ENCODE measurements around the gene ZBP1. TPM values are rescaled to one million over a fixed set of nuclear protein-coding genes. Genes with fewer than 3 reads are reported as not detected.

The ZBP1 gene
- total RNA-seq, 5 donors from 2014 or later (not counting 1 experiment from before 2014, with no cell fraction given) = 8.6 to 41.1 (median 20.6) TPM

GRCh38 chr20:57596998-57597939 lies 23.0 kb downstream of the ZBP1 start:
- ChIA-PET POLR2A (interaction anchor here in 1 of 2 donors (0.7 kb wide), 1 partner anchor 1652 kb away, joined by 4 read pairs; no protein-coding TSS in a partner anchor), CTCF (interaction anchor here (0.9 to 2.5 kb wide), 12 partner anchors 22 to 611 kb away, joined by 3 to 10 read pairs (median 3); no protein-coding TSS in a partner anchor)
- H3K27me3 ChIP-seq (replicated peaks in 1 of 2; ENCODE audit: control insufficient read depth in 2 of 2, extremely low read depth in 1 of 2, insufficient read depth in 2 of 2, low read length in 1 of 2) = peaks cover 2 to 31% of the 10 kb centered on the region in 2 experiments
- no peaks in the 10 kb centered on the region for H3K9me3 ChIP-seq
- peaks cover 0 to 3% of the 10 kb centered on the region in 2 donors for H3K27me3 Mint-ChIP-seq
- no peaks in the 10 kb centered on the region for H3K36me3 ChIP-seq (ENCODE audit: control insufficient read depth in 2 of 2, extremely low read depth in 1 of 2, insufficient read depth in 1 of 2, low read length in 1 of 2)
- H3K4me3 ChIP-seq (ENCODE audit: control insufficient read depth in 1 of 2, extremely low read depth in 1 of 2, low read length in 1 of 2) = peak overlapping the region in 1 of 2 donors; percentile 8
- no peaks in the 10 kb centered on the region for H3K9me3 Mint-ChIP-seq
- DNase-seq (peak in 34 of 35 experiments; percentile 39 to 88 (median 68)), ATAC-seq (replicated peaks in 1 of 4) (peak; percentile 79 to 92 (median 86))
- no peak overlapping the region for H3K4me3 Mint-ChIP-seq
- H3K4me1 ChIP-seq (ENCODE audit: control insufficient read depth in 1 of 2, extremely low read depth in 1 of 2, insufficient read depth in 2 of 2, low read length in 2 of 2) = peaks cover 0 to 16% of the 10 kb centered on the region in 2 experiments
- 10% methylated on average over 31 of the region's 39 CpGs for WGBS (ENCODE audit: insufficient coverage)
- H3K36me3 Mint-ChIP-seq = no peaks in the 10 kb centered on the region
- peaks cover 2 to 15% (median 6%) of the 10 kb centered on the region in 3 donors for H3K4me1 Mint-ChIP-seq
- no peak overlapping the region for H3K27ac Mint-ChIP-seq
- no peak overlapping the region for H3K27ac ChIP-seq (ENCODE audit: low read length)

DNA sequence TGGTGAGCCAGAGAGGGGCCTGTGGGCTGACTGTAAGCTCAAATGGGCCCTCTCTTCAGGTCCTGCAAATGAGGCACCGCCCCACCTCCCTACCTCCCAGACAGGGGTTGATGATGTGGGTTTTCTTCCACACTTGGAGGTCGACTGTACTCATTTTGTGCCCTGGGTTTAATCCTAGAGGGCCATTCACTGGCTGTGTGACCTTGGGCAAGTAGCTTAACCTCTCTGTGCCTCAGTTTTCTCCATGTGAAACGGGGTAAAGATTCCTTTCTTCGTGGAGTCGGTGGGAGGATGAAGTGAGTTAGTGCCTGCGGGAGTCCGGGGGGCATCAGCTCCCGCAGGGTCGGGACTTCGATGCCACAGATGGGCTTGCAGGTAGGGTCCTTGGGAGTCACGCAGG lies 23.9 kb downstream of the ZBP1 start:
- Mint-ChIP-seq H3K4me1 (peaks cover 2 to 15% (median 6%) of the 10 kb centered on the region in 3 donors), H3K27me3 (peaks cover 0 to 5% of the 10 kb centered on the region in 2 donors), H3K36me3 (no peaks in the 10 kb centered on the region), H3K9me3 (no peaks in the 10 kb centered on the region), H3K27ac (no peak overlapping the region), H3K4me3 (peak overlapping the region in 1 of 3 donors; percentile 41)
- DNase-seq (no peak), ATAC-seq (replicated peaks in 1 of 4) (no peak)
- ChIA-PET POLR2A (no interaction called here), CTCF (interaction anchor here (0.6 to 2.5 kb wide), 14 partner anchors 23 to 615 kb away, joined by 3 to 10 read pairs (median 3); no protein-coding TSS in a partner anchor)
- Histone ChIP-seq H3K4me3 (ENCODE audit: control insufficient read depth in 1 of 2, extremely low read depth in 1 of 2, low read length in 1 of 2) (no peak overlapping the region), H3K9me3 (no peaks in the 10 kb centered on the region), H3K27me3 (replicated peaks in 1 of 2; ENCODE audit: control insufficient read depth in 2 of 2, extremely low read depth in 1 of 2, insufficient read depth in 2 of 2, low read length in 1 of 2) (peaks cover 0 to 31% of the 10 kb centered on the region in 2 experiments), H3K27ac (ENCODE audit: low read length) (no peak overlapping the region), H3K4me1 (ENCODE audit: control insufficient read depth in 1 of 2, extremely low read depth in 1 of 2, insufficient read depth in 2 of 2, low read length in 2 of 2) (peaks cover 0 to 16% of the 10 kb centered on the region in 2 experiments), H3K36me3 (ENCODE audit: control insufficient read depth in 2 of 2, extremely low read depth in 1 of 2, insufficient read depth in 1 of 2, low read length in 1 of 2) (no peaks in the 10 kb centered on the region)
- WGBS (ENCODE audit: insufficient coverage) = 66% methylated on average over 6 of the region's 11 CpGs

GRCh38 chr20:57595041-57596030 lies 24.9 kb downstream of the ZBP1 start:
- peak overlapping the region in 1 of 3 donors; percentile 41 for H3K4me3 Mint-ChIP-seq
- H3K27me3 Mint-ChIP-seq = peaks cover 0 to 5% of the 10 kb centered on the region in 2 donors
- ATAC-seq (replicated peaks in 1 of 4) (no peak), DNase-seq (no peak)
- Histone ChIP-seq H3K27ac (ENCODE audit: low read length) (no peak overlapping the region), H3K4me3 (ENCODE audit: control insufficient read depth in 1 of 2, extremely low read depth in 1 of 2, low read length in 1 of 2) (no peak overlapping the region), H3K9me3 (no peaks in the 10 kb centered on the region), H3K4me1 (ENCODE audit: control insufficient read depth in 1 of 2, extremely low read depth in 1 of 2, insufficient read depth in 2 of 2, low read length in 2 of 2) (peaks cover 0 to 16% of the 10 kb centered on the region in 2 experiments), H3K27me3 (replicated peaks in 1 of 2; ENCODE audit: control insufficient read depth in 2 of 2, extremely low read depth in 1 of 2, insufficient read depth in 2 of 2, low read length in 1 of 2) (peaks cover 0 to 32% of the 10 kb centered on the region in 2 experiments), H3K36me3 (ENCODE audit: control insufficient read depth in 2 of 2, extremely low read depth in 1 of 2, insufficient read depth in 1 of 2, low read length in 1 of 2) (no peaks in the 10 kb centered on the region)
- H3K9me3 Mint-ChIP-seq = no peaks in the 10 kb centered on the region
- peaks cover 2 to 10% (median 6%) of the 10 kb centered on the region in 3 donors for H3K4me1 Mint-ChIP-seq
- ChIA-PET CTCF (interaction anchor here (0.6 to 2.5 kb wide), 12 partner anchors 10 to 1045 kb away, joined by 3 to 12 read pairs (median 3); no protein-coding TSS in a partner anchor), POLR2A (interaction anchor here in 1 of 2 donors (0.7 kb wide), 1 partner anchor 79 kb away, joined by 3 read pairs; no protein-coding TSS in a partner anchor)
- H3K36me3 Mint-ChIP-seq = no peaks in the 10 kb centered on the region
- no peak overlapping the region for H3K27ac Mint-ChIP-seq
- 83% methylated on average over 21 of the region's 25 CpGs for WGBS (ENCODE audit: insufficient coverage)

DNA sequence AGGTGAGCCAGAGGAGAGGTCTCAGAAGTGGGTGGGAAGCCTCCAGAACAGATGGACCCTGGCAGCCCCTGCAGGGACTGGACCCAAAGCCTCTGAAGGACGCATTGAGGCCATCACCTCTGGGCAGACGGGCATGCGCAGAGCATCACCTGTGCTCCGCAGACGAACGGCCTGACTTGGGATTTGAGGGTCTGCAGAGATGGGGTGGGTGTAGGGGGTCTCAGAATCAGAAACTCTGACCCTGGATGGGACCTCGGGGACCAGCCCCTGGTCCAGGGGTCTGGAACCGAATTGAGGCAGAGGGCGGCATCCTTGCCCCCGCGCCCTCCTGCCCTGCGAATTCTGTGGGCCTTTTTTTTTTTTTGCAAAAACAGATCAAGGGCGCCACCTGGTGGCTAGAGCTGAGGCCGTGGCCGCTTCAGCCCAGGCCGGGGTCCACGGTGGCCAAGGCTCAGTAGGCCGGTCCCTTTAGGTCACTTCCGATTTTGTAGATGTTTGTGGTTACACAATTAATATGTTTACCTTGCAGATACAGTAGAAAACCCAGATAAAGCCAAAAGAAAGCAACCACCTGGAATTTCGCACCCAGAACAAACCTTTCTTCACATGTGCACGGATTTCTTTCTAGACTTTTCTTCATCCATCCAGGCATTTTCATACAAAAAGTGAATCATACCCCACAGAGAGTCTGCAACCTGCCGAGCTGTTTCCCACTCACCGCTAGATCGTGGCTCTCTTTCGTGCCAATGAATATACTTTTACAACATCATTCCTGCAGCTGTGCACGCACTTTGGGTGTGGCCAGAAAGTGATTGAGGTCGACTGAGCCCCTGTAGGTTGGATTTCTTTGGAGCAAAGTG lies 25.9 kb downstream of the ZBP1 start:
- ATAC-seq (replicated peaks in 1 of 4) = peak in 1 of 4 experiments; percentile 43
- Histone ChIP-seq H3K27me3 (replicated peaks in 1 of 2; ENCODE audit: control insufficient read depth in 2 of 2, extremely low read depth in 1 of 2, insufficient read depth in 2 of 2, low read length in 1 of 2) (peaks cover 0 to 37% of the 10 kb centered on the region in 2 experiments), H3K36me3 (ENCODE audit: control insufficient read depth in 2 of 2, extremely low read depth in 1 of 2, insufficient read depth in 1 of 2, low read length in 1 of 2) (no peaks in the 10 kb centered on the region), H3K4me1 (ENCODE audit: control insufficient read depth in 1 of 2, extremely low read depth in 1 of 2, insufficient read depth in 2 of 2, low read length in 2 of 2) (peaks cover 0 to 16% of the 10 kb centered on the region in 2 experiments), H3K9me3 (no peaks in the 10 kb centered on the region), H3K4me3 (ENCODE audit: control insufficient read depth in 1 of 2, extremely low read depth in 1 of 2, low read length in 1 of 2) (no peak overlapping the region), H3K27ac (ENCODE audit: low read length) (no peak overlapping the region)
- Mint-ChIP-seq H3K36me3 (no peaks in the 10 kb centered on the region), H3K4me3 (no peak overlapping the region), H3K27me3 (peaks cover 0 to 5% of the 10 kb centered on the region in 2 donors), H3K9me3 (no peaks in the 10 kb centered on the region), H3K27ac (no peak overlapping the region), H3K4me1 (peaks cover 2 to 10% (median 6%) of the 10 kb centered on the region in 3 donors)
- CTCF ChIA-PET = interaction anchor here (0.6 to 1.1 kb wide), 7 partner anchors 11 to 1863 kb away, joined by 3 to 12 read pairs (median 3); no protein-coding TSS in a partner anchor
- peak in 25 of 35 experiments; percentile 19 to 74 (median 45) for DNase-seq
- POLR2A ChIA-PET = no interaction called here
- WGBS (ENCODE audit: insufficient coverage) = 50% methylated on average over 17 of the region's 27 CpGs

GRCh38 chr20:57593134-57593886 lies 26.9 kb downstream of the ZBP1 start:
- Histone ChIP-seq H3K27ac (ENCODE audit: low read length) (no peak overlapping the region), H3K36me3 (ENCODE audit: control insufficient read depth in 2 of 2, extremely low read depth in 1 of 2, insufficient read depth in 1 of 2, low read length in 1 of 2) (no peaks in the 10 kb centered on the region), H3K4me3 (ENCODE audit: control insufficient read depth in 1 of 2, extremely low read depth in 1 of 2, low read length in 1 of 2) (no peak overlapping the region), H3K27me3 (replicated peaks in 1 of 2; ENCODE audit: control insufficient read depth in 2 of 2, extremely low read depth in 1 of 2, insufficient read depth in 2 of 2, low read length in 1 of 2) (peaks cover 0 to 38% of the 10 kb centered on the region in 2 experiments), H3K4me1 (ENCODE audit: control insufficient read depth in 1 of 2, extremely low read depth in 1 of 2, insufficient read depth in 2 of 2, low read length in 2 of 2) (peaks cover 0 to 16% of the 10 kb centered on the region in 2 experiments), H3K9me3 (no peaks in the 10 kb centered on the region)
- ChIA-PET POLR2A (interaction anchor here in 1 of 2 donors (0.6 kb wide), 2 partner anchors 202 to 271 kb away, joined by 3 to 6 read pairs; partner anchors contain the start of gene RBM38), CTCF (interaction anchor here in 1 of 2 donors (1.2 kb wide), 1 partner anchor 81 kb away, joined by 3 read pairs; no protein-coding TSS in a partner anchor)
- 57% methylated on average over 13 of the region's 17 CpGs for WGBS (ENCODE audit: insufficient coverage)
- Mint-ChIP-seq H3K4me1 (peaks cover 2 to 10% (median 6%) of the 10 kb centered on the region in 3 donors), H3K36me3 (no peaks in the 10 kb centered on the region), H3K27ac (no peak overlapping the region), H3K27me3 (peaks cover 0 to 5% of the 10 kb centered on the region in 2 donors), H3K4me3 (no peak overlapping the region), H3K9me3 (no peaks in the 10 kb centered on the region)
- no peak for DNase-seq
- no peak for ATAC-seq (replicated peaks in 1 of 4)

Data from T-cell (primary cell).